Upper lobe of left lung (tissue), 6 donors: ENCODE data around the gene FAF2. TPM values are rescaled to one million over a fixed set of nuclear protein-coding genes. Genes with fewer than 3 reads are reported as not detected.

Experiments used
- ATAC-seq, 2 donors: fragments of 200-7000 bp; cut with Tn5 transposase; one replicate each; pipeline ENCODE4 v1.9.1; 2022; ENCODE audit warnings: mild to moderate bottlenecking in 2 of 2, moderate library complexity in 2 of 2; ENCODE audit not compliant: low FRiP score in 2 of 2
- DNase-seq, 2 donors: peaks; one replicate each; pipeline ENCODE4 v3.0.0-alpha.2; 2019 to 2020
- H3K27ac ChIP-seq, 4 donors: fragments of 200-600 bp; sonication (generic); one replicate each; pipeline ENCODE4 v1.5.1; 2016 to 2019
- H3K27me3 ChIP-seq, 4 donors: fragments of 200-600 bp; sonication (generic); one replicate each; pipeline ENCODE4 v1.5.1; 2017 to 2019
- H3K36me3 ChIP-seq, 4 donors: fragments of 200-600 bp; sonication (generic); one replicate each; pipeline ENCODE4 v1.5.1; 2016 to 2019
- H3K4me1 ChIP-seq, 4 donors: fragments of 200-600 bp; sonication (generic); one replicate each; pipeline ENCODE4 v1.5.1; 2018 to 2019
- H3K4me3 ChIP-seq, 4 donors: fragments of 200-600 bp; sonication (generic); one replicate each; pipeline ENCODE4 v1.5.1; 2017 to 2019; ENCODE audit warnings: mild to moderate bottlenecking in 2 of 4, moderate library complexity in 1 of 4
- H3K9me3 ChIP-seq, 4 donors: fragments of 200-600 bp; sonication (generic); one replicate each; pipeline ENCODE4 v1.5.1; 2018 to 2019
- EP300 ChIP-seq, 4 donors: sonication (generic); formaldehyde crosslinking; IDR thresholded peaks; one replicate each; pipeline ENCODE4 v1.5.1; 2017; ENCODE audit warnings: antibody characterized with exemption in 4 of 4, control low read depth in 2 of 4
- POLR2A ChIP-seq, 4 donors: fragments of 450-650 bp; IDR thresholded peaks; one replicate each; pipeline ENCODE4 v1.5.1; 2016 to 2017; ENCODE audit warnings: antibody characterized with exemption in 4 of 4, mild to moderate bottlenecking in 2 of 4
- POLR2AphosphoS5 ChIP-seq, 2 donors: sonication (generic); formaldehyde crosslinking; IDR thresholded peaks; one replicate each; pipeline ENCODE4 v1.5.1; 2017; ENCODE audit warnings: antibody characterized with exemption in 2 of 2
- WGBS, 2 donors: methylation state at CpG; one replicate each; pipeline ENCODE4 v1.1.5; 2017 to 2018; 5-methylcytosine and 5-hydroxymethylcytosine counted together
- total RNA-seq, 6 donors: library from RNA; depleted of rRNA in 4 of 6; stranded (reverse); fragments of >200 nt in 4 of 6; gene quantifications; one replicate each; pipeline versions ENCODE4 v1.1.0 to v1.2.1, GENCODE V29; 2016 to 2021
- TF ChIP-seq, protein P1 (sequence below), 6 experiments: fragments of 450-650 bp in 4 of 6; fragments of 200-600 bp in 2 of 6; sonication (generic) in 2 of 6; IDR thresholded peaks; one replicate each; pipeline ENCODE4 v1.5.1; 2016 to 2019; ENCODE audit warnings: antibody characterized with exemption in 6 of 6
- donor health status: DM: no; HTN: no; CAD: no; lungs with moderate emphysema.
- donor health status: DM: no; HTN: yes; CAD: no; lungs with severe emphysema.

FAF2 gene
- total RNA-seq, 6 donors from 2014 or later, result 11.5 to 33.0 (median 30.0) TPM

DNA sequence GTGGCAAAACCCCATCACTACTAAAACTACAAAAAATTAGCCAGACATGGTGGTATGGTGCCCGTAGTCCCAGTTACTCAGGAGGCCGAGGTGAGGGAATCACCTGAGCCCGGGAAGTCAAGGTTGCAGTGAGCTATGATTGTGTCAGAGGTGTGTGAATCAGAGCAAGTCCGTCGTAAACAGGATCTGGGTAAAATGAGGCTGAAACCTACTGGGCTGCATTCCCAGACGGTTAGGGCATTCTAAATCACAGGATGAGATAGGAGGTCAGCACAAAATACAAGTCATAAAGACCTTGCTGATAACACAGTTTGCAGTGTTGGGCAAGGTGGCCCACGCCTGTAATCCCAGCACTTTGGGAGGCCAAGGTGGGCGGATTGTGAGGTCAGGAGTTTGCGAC is 29.9 kb upstream of the FAF2 start:
- no peaks in the 10 kb centered on the region for H3K36me3 ChIP-seq
- WGBS, 2 donors, result 88 to 89% methylated on average over 9 of the region's 9 CpGs

DNA sequence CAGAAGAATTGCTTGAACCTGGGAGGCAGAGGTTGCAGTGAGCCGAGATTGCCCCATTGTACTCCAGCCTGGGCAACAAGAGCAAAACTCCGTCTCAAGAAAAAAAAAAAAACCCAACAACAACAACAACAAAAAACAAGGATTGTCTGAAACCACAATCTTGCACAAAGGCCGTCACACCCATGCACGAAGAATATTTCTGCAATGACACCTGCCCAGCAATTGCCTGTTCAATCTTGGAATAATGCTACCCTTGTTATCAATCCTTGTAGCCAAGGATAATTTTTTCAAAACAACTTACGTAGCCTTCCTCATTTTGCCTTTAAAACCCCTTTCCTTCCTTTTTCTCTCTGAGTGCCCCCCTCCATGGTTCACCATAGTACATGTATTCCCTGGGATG is 28.1 kb upstream of the FAF2 start:
- H3K4me1 ChIP-seq, result peaks cover 11 to 15% (median 13%) of the 10 kb centered on the region in 4 donors
- ATAC-seq (no peak), DNase-seq (no peak)
- H3K9me3 ChIP-seq, result no peaks in the 10 kb centered on the region
- WGBS, 2 donors, result 80 to 86% methylated on average over 5 of the region's 5 CpGs
- H3K27ac ChIP-seq, result no peak overlapping the region
- H3K27me3 ChIP-seq, result no peaks in the 10 kb centered on the region
- H3K36me3 ChIP-seq, result no peaks in the 10 kb centered on the region
- TF ChIP-seq EP300 (IDR thresholded peaks at IDR 0.05) (no peak), POLR2AphosphoS5 (IDR thresholded peaks at IDR 0.05) (no peak), POLR2A (IDR thresholded peaks at IDR 0.05) (no peak)
- TF ChIP-seq, protein P1, sequence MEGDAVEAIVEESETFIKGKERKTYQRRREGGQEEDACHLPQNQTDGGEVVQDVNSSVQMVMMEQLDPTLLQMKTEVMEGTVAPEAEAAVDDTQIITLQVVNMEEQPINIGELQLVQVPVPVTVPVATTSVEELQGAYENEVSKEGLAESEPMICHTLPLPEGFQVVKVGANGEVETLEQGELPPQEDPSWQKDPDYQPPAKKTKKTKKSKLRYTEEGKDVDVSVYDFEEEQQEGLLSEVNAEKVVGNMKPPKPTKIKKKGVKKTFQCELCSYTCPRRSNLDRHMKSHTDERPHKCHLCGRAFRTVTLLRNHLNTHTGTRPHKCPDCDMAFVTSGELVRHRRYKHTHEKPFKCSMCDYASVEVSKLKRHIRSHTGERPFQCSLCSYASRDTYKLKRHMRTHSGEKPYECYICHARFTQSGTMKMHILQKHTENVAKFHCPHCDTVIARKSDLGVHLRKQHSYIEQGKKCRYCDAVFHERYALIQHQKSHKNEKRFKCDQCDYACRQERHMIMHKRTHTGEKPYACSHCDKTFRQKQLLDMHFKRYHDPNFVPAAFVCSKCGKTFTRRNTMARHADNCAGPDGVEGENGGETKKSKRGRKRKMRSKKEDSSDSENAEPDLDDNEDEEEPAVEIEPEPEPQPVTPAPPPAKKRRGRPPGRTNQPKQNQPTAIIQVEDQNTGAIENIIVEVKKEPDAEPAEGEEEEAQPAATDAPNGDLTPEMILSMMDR (IDR thresholded peaks at IDR 0.05), result no peak
- H3K4me3 ChIP-seq, result no peak overlapping the region

More for the DNA sequence above, 29.9 kb upstream of the FAF2 start:
- Histone ChIP-seq H3K4me3 (no peak overlapping the region), H3K4me1 (peaks cover 27 to 34% (median 31%) of the 10 kb centered on the region in 4 donors), H3K27me3 (no peaks in the 10 kb centered on the region), H3K27ac (no peak overlapping the region), H3K9me3 (no peaks in the 10 kb centered on the region)
- no peak for DNase-seq
- no peak for ATAC-seq
- no peak for TF ChIP-seq POLR2A (IDR thresholded peaks at IDR 0.05)
- no peak for TF ChIP-seq EP300 (IDR thresholded peaks at IDR 0.05)
- TF ChIP-seq POLR2AphosphoS5 (IDR thresholded peaks at IDR 0.05), result no peak
- TF ChIP-seq, protein P1 (IDR thresholded peaks at IDR 0.05), result no peak

DNA sequence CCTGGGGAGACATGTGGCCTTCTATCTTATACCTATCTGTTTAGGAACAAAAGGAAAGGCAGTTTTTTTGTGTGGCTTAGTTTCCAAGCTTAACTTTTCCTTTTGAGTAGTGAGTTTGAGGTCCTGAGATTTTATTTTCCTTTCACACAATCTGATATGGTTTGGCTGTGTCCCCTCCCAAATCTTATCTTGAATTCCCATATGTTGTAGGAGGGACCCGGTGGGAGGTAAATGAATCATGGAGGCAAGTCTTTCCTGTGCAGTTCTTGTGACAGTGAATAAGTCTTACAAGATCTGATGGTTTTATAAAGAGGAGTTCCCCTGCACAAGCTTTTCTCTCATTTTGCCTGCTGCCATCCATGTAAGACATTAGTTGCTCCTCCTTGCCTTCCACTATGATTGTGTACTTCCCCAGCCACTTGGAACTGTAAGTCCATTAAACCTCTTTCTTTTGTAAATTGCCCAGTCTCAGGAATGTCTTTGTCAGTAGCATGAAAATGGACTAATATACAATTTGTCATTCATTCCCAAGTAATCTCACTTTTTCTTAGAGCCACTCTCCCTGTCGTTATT is 27.1 kb upstream of the FAF2 start:
- Histone ChIP-seq H3K4me1 (peaks cover 6 to 8% (median 7%) of the 10 kb centered on the region in 4 donors), H3K4me3 (no peak overlapping the region), H3K27ac (no peak overlapping the region), H3K36me3 (no peaks in the 10 kb centered on the region), H3K27me3 (no peaks in the 10 kb centered on the region), H3K9me3 (no peaks in the 10 kb centered on the region)
- TF ChIP-seq POLR2A (IDR thresholded peaks at IDR 0.05) (no peak), POLR2AphosphoS5 (IDR thresholded peaks at IDR 0.05) (no peak), EP300 (IDR thresholded peaks at IDR 0.05) (no peak)
- TF ChIP-seq, protein P1 (IDR thresholded peaks at IDR 0.05), result no peak
- 68% methylated on average over 2 of the region's 2 CpGs for WGBS, 2 donors
- ATAC-seq, result no peak
- DNase-seq, result no peak

DNA sequence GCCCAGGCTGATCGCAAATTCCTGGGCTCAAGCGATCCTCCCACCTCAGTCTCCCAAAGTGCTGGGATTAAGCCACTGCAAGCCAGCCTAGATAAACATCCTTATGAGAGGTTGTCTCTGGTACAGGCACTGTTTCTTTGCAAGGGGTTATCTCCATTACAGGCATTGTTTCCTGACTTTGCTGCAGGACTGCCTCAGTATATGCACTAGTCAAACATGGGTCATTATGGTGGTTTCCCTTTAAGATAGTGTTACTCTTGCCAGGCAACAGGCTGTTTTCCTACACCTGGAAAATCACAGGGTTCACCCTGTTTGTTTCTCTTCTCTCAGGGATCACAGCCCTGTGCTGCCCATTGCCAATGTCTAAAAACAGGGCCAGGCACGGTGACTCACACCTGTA is 24.0 kb upstream of the FAF2 start:
- TF ChIP-seq EP300 (IDR thresholded peaks at IDR 0.05), result no peak
- no peak for TF ChIP-seq POLR2AphosphoS5 (IDR thresholded peaks at IDR 0.05)
- TF ChIP-seq, protein P1 (IDR thresholded peaks at IDR 0.05), result no peak
- TF ChIP-seq POLR2A (IDR thresholded peaks at IDR 0.05), result no peak
- Histone ChIP-seq H3K36me3 (no peaks in the 10 kb centered on the region), H3K27me3 (no peaks in the 10 kb centered on the region), H3K9me3 (no peaks in the 10 kb centered on the region), H3K4me1 (no peaks in the 10 kb centered on the region), H3K4me3 (no peak overlapping the region), H3K27ac (no peak overlapping the region)
- WGBS, 2 donors, result 83 to 88% methylated on average over 3 of the region's 3 CpGs
- ATAC-seq (no peak), DNase-seq (no peak)

DNA sequence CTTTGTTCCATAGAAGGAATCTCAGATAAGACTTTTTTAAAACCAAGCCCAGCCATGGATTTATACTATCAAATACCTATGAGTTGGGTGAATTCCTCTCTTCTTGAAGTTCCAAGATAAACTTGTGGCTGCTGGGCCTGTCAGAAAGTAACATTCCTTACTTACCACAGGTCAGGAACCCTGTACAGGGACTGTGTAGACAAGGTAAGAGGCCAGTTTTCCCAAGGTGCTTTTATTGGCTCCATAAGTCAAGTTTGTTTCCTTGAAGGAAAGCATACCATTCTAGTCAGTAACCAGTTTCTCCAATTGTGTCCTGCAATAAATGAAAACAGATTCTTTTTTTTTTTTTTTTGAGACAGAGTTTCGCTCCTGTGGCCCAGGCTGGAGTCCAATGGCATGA is 23.0 kb upstream of the FAF2 start:
- Histone ChIP-seq H3K9me3 (no peaks in the 10 kb centered on the region), H3K27me3 (no peaks in the 10 kb centered on the region), H3K36me3 (no peaks in the 10 kb centered on the region), H3K4me1 (no peaks in the 10 kb centered on the region), H3K4me3 (no peak overlapping the region), H3K27ac (no peak overlapping the region)
- WGBS, 2 donors, result 83 to 88% methylated on average over 1 of the region's 1 CpG
- ATAC-seq, result no peak
- no peak for DNase-seq
- TF ChIP-seq, protein P1 (IDR thresholded peaks at IDR 0.05), result no peak
- TF ChIP-seq POLR2AphosphoS5 (IDR thresholded peaks at IDR 0.05) (no peak), POLR2A (IDR thresholded peaks at IDR 0.05) (no peak), EP300 (IDR thresholded peaks at IDR 0.05) (no peak)
